Measurements from ENCODE around the gene GLP1R. TPM values are rescaled to one million over a fixed set of nuclear protein-coding genes. Genes with fewer than 3 reads are reported as not detected.

The GLP1R gene
- total RNA-seq, 1 experiment from 2014 or later: not detected

- in situ Hi-C loops (cut with HindIII; ENCODE audit: low pct_unique_long_range_greater_than_20kb, low sequenced_read_pairs): no loop called here
- DNase-seq (ENCODE audit: low read depth, low spot score) (no peak), ATAC-seq (no peak)
- ChIA-PET POLR2A (no interaction called here), CTCF (no interaction called here)
- no peaks in the 10 kb centered on the region for H3K36me3 ChIP-seq (ENCODE audit: control insufficient read depth, insufficient read depth, low read length)
- H3K4me1 ChIP-seq (ENCODE audit: control insufficient read depth, insufficient read depth, low read length): no peaks in the 10 kb centered on the region
- no peak overlapping the region for H3K27ac ChIP-seq (ENCODE audit: low read length)
- peaks cover 3% of the 10 kb centered on the region; the same call in 1 of the 2 replicates for H3K27me3 ChIP-seq (ENCODE audit: control insufficient read depth, insufficient read depth, low read length)
- no peaks in the 10 kb centered on the region for H3K9me3 ChIP-seq (ENCODE audit: control insufficient read depth, insufficient read depth, low read depth, low read length)
- BruUV-seq (replicated peaks): no TSS peak
- no peak overlapping the region for H3K4me3 ChIP-seq (ENCODE audit: low read depth in 2 of 2, low read length in 2 of 2)
- TF ChIP-seq REST (IDR thresholded peaks at IDR 0.05; ENCODE audit: insufficient read depth in 1 of 2, low read depth in 2 of 2, low read length in 1 of 2) (no peak), SIN3A (IDR thresholded peaks at IDR 0.05; ENCODE audit: borderline replicate concordance, insufficient read depth, low read depth, low read length) (no peak), TCF7L2 (IDR thresholded peaks at IDR 0.05; ENCODE audit: low read depth, low read length) (no peak), CTCF (IDR thresholded peaks at IDR 0.05) (no peak), POLR2AphosphoS5 (IDR thresholded peaks at IDR 0.05; ENCODE audit: low read depth, low read length) (no peak)
- intact Hi-C loops (cut with micrococcal nuclease; ENCODE audit: unreplicated experiment): no loop called here
Measured at GRCh38 chr6:39075807-39076622, 27.4 kb downstream of the GLP1R start.

GRCh38 chr6:39076623-39077535, 28.3 kb downstream of the GLP1R start:
- no peak for ATAC-seq
- Histone ChIP-seq H3K27ac (ENCODE audit: low read length) (no peak overlapping the region), H3K4me3 (ENCODE audit: low read depth in 2 of 2, low read length in 2 of 2) (no peak overlapping the region), H3K9me3 (ENCODE audit: control insufficient read depth, insufficient read depth, low read depth, low read length) (no peaks in the 10 kb centered on the region), H3K27me3 (ENCODE audit: control insufficient read depth, insufficient read depth, low read length) (peaks cover 3% of the 10 kb centered on the region; the same call in 1 of the 2 replicates), H3K36me3 (ENCODE audit: control insufficient read depth, insufficient read depth, low read length) (no peaks in the 10 kb centered on the region), H3K4me1 (ENCODE audit: control insufficient read depth, insufficient read depth, low read length) (no peaks in the 10 kb centered on the region)
- TF ChIP-seq POLR2AphosphoS5 (IDR thresholded peaks at IDR 0.05; ENCODE audit: low read depth, low read length) (no peak), TCF7L2 (IDR thresholded peaks at IDR 0.05; ENCODE audit: low read depth, low read length) (no peak), CTCF (IDR thresholded peaks at IDR 0.05) (no peak), REST (IDR thresholded peaks at IDR 0.05; ENCODE audit: insufficient read depth in 1 of 2, low read depth in 2 of 2, low read length in 1 of 2) (no peak), SIN3A (IDR thresholded peaks at IDR 0.05; ENCODE audit: borderline replicate concordance, insufficient read depth, low read depth, low read length) (no peak)
- ChIA-PET POLR2A (no interaction called here), CTCF (no interaction called here)
- intact Hi-C loops (cut with micrococcal nuclease; ENCODE audit: unreplicated experiment) (no loop called here), in situ Hi-C loops (cut with HindIII; ENCODE audit: low pct_unique_long_range_greater_than_20kb, low sequenced_read_pairs) (no loop called here)
- DNase-seq (ENCODE audit: low read depth, low spot score): no peak
- no TSS peak for BruUV-seq (replicated peaks)

All from Panc1 (cell line).